IPS-18c (cell line): Measurements from ENCODE around the gene GAN.

Experiments used
- H3K4me3 ChIP-seq: 2 replicates; pipeline ENCODE4 v1.7.0; 2013; ENCODE audit warnings: low read depth, mild to moderate bottlenecking, low read length, moderate library complexity; ENCODE audit not compliant: insufficient read depth
- H3K9me3 ChIP-seq: one replicate; pipeline ENCODE4 v1.6.1; 2013; ENCODE audit warnings: mild to moderate bottlenecking, low read length, moderate library complexity; ENCODE audit not compliant: control insufficient read depth, insufficient read depth

Gene GAN

GRCh38 chr16:81292936-81293335 is 21.8 kb upstream of the GAN start:
- no peak overlapping the region for H3K4me3 ChIP-seq
- H3K9me3 ChIP-seq: no peaks in the 10 kb centered on the region

GRCh38 chr16:81293909-81294802 is 20.6 kb upstream of the GAN start:
- H3K9me3 ChIP-seq: no peaks in the 10 kb centered on the region
- no peak overlapping the region for H3K4me3 ChIP-seq

GRCh38 chr16:81296631-81297030 is 18.1 kb upstream of the GAN start:
- H3K9me3 ChIP-seq: peaks cover 3% of the 10 kb centered on the region
- H3K4me3 ChIP-seq: no peak overlapping the region

- Histone ChIP-seq H3K9me3 (no peaks in the 10 kb centered on the region), H3K4me3 (no peak overlapping the region)
Observed at GRCh38 chr16:81307770-81308169, 7.0 kb upstream of the GAN start.

- H3K9me3 ChIP-seq: no peaks in the 10 kb centered on the region
- H3K4me3 ChIP-seq: no peak overlapping the region
Observed at GRCh38 chr16:81310045-81310644, 4.6 kb upstream of the GAN start.

- Histone ChIP-seq H3K9me3 (no peaks in the 10 kb centered on the region), H3K4me3 (no peak overlapping the region)
Observed at GRCh38 chr16:81311762-81312161, 3.0 kb upstream of the GAN start.

- no peaks in the 10 kb centered on the region for H3K9me3 ChIP-seq
Observed at GRCh38 chr16:81313701-81314602, 810 bp upstream of the GAN start.

GRCh38 chr16:81315271-81316175 is 761 bp downstream of the GAN start:
- Histone ChIP-seq H3K9me3 (no peaks in the 10 kb centered on the region), H3K4me3 (peak overlapping the region; percentile 69)

More at GRCh38 chr16:81313701-81314602, 810 bp upstream of the GAN start:
- H3K4me3 ChIP-seq: peak overlapping the region; percentile 69

GRCh38 chr16:81316176-81316496 is 1.4 kb downstream of the GAN start:
- peak overlapping the region; percentile 69 for H3K4me3 ChIP-seq
- no peaks in the 10 kb centered on the region for H3K9me3 ChIP-seq

GRCh38 chr16:81318711-81319110 is 3.9 kb downstream of the GAN start:
- Histone ChIP-seq H3K4me3 (no peak overlapping the region), H3K9me3 (no peaks in the 10 kb centered on the region)

GRCh38 chr16:81319221-81319912 is 4.6 kb downstream of the GAN start:
- Histone ChIP-seq H3K4me3 (no peak overlapping the region), H3K9me3 (no peaks in the 10 kb centered on the region)

- H3K4me3 ChIP-seq: no peak overlapping the region
Observed at GRCh38 chr16:81321039-81321438, 6.3 kb downstream of the GAN start.

GRCh38 chr16:81321536-81321935 is 6.8 kb downstream of the GAN start:
- Histone ChIP-seq H3K4me3 (no peak overlapping the region), H3K9me3 (no peaks in the 10 kb centered on the region)

More at GRCh38 chr16:81321039-81321438, 6.3 kb downstream of the GAN start:
- no peaks in the 10 kb centered on the region for H3K9me3 ChIP-seq

GRCh38 chr16:81324808-81325207 is 10.0 kb downstream of the GAN start:
- no peak overlapping the region for H3K4me3 ChIP-seq
- H3K9me3 ChIP-seq: no peaks in the 10 kb centered on the region

GRCh38 chr16:81327011-81327410 is 12.2 kb downstream of the GAN start:
- Histone ChIP-seq H3K4me3 (no peak overlapping the region), H3K9me3 (no peaks in the 10 kb centered on the region)

GRCh38 chr16:81327447-81328196 is 12.9 kb downstream of the GAN start:
- no peaks in the 10 kb centered on the region for H3K9me3 ChIP-seq
- H3K4me3 ChIP-seq: no peak overlapping the region
